Measurements from ENCODE around the gene TBCD. TPM values are rescaled to one million over a fixed set of nuclear protein-coding genes. Genes with fewer than 3 reads are reported as not detected.

Gene TBCD
- total RNA-seq, 2 experiments from 2014 or later: 71.8 to 75.3 TPM

DNA sequence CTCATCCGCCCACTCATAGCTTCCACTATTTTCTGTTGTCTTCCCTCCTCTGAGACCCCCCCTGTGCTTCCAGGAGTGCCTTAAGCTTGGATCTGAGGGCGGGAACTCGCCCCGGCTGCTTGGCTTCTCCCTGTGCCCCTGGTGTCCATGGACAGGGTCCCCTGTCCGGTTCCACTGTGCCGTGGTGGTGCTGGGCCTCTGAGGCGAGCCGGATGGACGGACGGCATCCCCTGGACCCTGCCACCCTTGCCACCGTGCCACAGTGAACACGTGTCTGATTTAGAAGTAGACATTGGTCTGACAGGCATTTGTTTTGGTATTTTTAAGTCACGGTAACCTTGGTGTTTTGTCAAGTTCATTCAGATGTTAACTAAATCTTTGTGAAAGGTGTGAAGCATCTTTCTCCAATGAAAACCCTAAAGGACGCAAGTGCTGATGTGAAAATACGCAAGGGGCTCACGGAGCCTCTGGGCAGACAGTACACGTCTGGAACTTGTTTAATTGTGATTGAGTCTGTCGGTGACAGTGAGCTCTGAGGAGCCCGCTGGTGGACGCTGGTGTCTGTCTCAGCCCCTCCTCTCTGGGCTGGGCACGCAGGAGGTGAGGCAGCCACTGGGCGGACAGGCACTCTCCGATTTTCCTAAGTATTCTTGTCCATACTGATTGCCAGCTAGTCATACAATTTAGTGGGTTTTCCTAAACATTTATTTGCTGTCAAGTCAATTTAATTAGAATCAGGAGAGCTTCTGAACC is 61.6 kb downstream of the TBCD start:
- no peak overlapping the region for H3K4me3 Mint-ChIP-seq
- peaks cover 4% of the 10 kb centered on the region for H3K4me1 Mint-ChIP-seq (ENCODE audit: low read depth)
- H3K36me3 Mint-ChIP-seq (ENCODE audit: low read depth): peaks cover 36% of the 10 kb centered on the region
- H3K9me3 Mint-ChIP-seq: no peaks in the 10 kb centered on the region
- intact Hi-C loops (cut with micrococcal nuclease): no loop called here
- H3K27ac Mint-ChIP-seq: no peak overlapping the region
- CTCF ChIA-PET: no interaction called here
- DNase-seq: no peak
- no peaks in the 10 kb centered on the region for H3K27me3 Mint-ChIP-seq (ENCODE audit: low read depth)

DNA sequence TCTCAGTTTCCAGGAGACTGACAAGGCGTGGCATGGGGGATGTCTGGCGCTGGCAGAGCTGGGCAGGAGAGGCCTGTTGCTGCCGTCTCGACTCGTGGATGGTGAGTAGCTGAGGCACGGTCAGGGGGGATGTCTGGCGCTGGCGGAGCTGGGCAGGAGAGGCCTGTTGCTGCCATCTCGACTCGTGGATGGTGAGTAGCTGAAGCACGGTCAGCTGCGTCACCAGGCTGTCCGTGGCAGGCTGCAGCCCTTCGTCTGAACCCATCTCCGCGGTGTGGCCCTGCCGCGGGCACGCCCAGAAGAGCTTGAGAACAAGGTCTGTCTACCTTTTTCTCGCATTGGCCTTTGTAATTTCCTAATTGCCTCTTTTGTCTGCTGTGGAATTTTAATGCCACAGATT is 63.0 kb downstream of the TBCD start:
- H3K4me1 Mint-ChIP-seq (ENCODE audit: low read depth): peaks cover 4% of the 10 kb centered on the region
- no peaks in the 10 kb centered on the region for H3K27me3 Mint-ChIP-seq (ENCODE audit: low read depth)
- no peak for DNase-seq
- intact Hi-C loops (cut with micrococcal nuclease): no loop called here
- no peak overlapping the region for H3K4me3 Mint-ChIP-seq
- peaks cover 49% of the 10 kb centered on the region for H3K36me3 Mint-ChIP-seq (ENCODE audit: low read depth)
- H3K9me3 Mint-ChIP-seq: peaks cover 3% of the 10 kb centered on the region
- H3K27ac Mint-ChIP-seq: no peak overlapping the region
- CTCF ChIA-PET: no interaction called here

- H3K9me3 Mint-ChIP-seq: peaks cover 6% of the 10 kb centered on the region
- intact Hi-C loops (cut with micrococcal nuclease): no loop called here
- peaks cover 53% of the 10 kb centered on the region for H3K36me3 Mint-ChIP-seq (ENCODE audit: low read depth)
- H3K4me3 Mint-ChIP-seq: no peak overlapping the region
- CTCF ChIA-PET: no interaction called here
- H3K27ac Mint-ChIP-seq: no peak overlapping the region
- DNase-seq: no peak
- peaks cover 4% of the 10 kb centered on the region for H3K4me1 Mint-ChIP-seq (ENCODE audit: low read depth)
- no peaks in the 10 kb centered on the region for H3K27me3 Mint-ChIP-seq (ENCODE audit: low read depth)
Observed at GRCh38 chr17:82815354-82815753, 63.5 kb downstream of the TBCD start.

- peaks cover 54% of the 10 kb centered on the region for H3K36me3 Mint-ChIP-seq (ENCODE audit: low read depth)
- no peak for DNase-seq
- H3K27ac Mint-ChIP-seq: no peak overlapping the region
- CTCF ChIA-PET: no interaction called here
- no peak overlapping the region for H3K4me3 Mint-ChIP-seq
- peaks cover 9% of the 10 kb centered on the region for H3K9me3 Mint-ChIP-seq
- no peaks in the 10 kb centered on the region for H3K27me3 Mint-ChIP-seq (ENCODE audit: low read depth)
- peaks cover 4% of the 10 kb centered on the region for H3K4me1 Mint-ChIP-seq (ENCODE audit: low read depth)
- intact Hi-C loops (cut with micrococcal nuclease): no loop called here
Observed at GRCh38 chr17:82815790-82816305, 64.0 kb downstream of the TBCD start.

- DNase-seq: no peak
- intact Hi-C loops (cut with micrococcal nuclease): no loop called here
- Mint-ChIP-seq H3K27ac (no peak overlapping the region), H3K27me3 (ENCODE audit: low read depth) (no peaks in the 10 kb centered on the region), H3K9me3 (peaks cover 9% of the 10 kb centered on the region), H3K4me3 (no peak overlapping the region), H3K36me3 (ENCODE audit: low read depth) (peaks cover 55% of the 10 kb centered on the region), H3K4me1 (ENCODE audit: low read depth) (peaks cover 4% of the 10 kb centered on the region)
- CTCF ChIA-PET: no interaction called here
Observed at GRCh38 chr17:82816358-82816757, 64.5 kb downstream of the TBCD start.

GRCh38 chr17:82817947-82818346 is 66.1 kb downstream of the TBCD start:
- peaks cover 60% of the 10 kb centered on the region for H3K36me3 Mint-ChIP-seq (ENCODE audit: low read depth)
- H3K4me1 Mint-ChIP-seq (ENCODE audit: low read depth): peaks cover 4% of the 10 kb centered on the region
- H3K4me3 Mint-ChIP-seq: no peak overlapping the region
- CTCF ChIA-PET: interaction anchor here (1.3 kb wide), 1 partner anchor 94 kb away, joined by 4 read pairs; no protein-coding TSS in a partner anchor
- H3K27me3 Mint-ChIP-seq (ENCODE audit: low read depth): no peaks in the 10 kb centered on the region
- intact Hi-C loops (cut with micrococcal nuclease): no loop called here
- DNase-seq: no peak
- no peak overlapping the region for H3K27ac Mint-ChIP-seq
- H3K9me3 Mint-ChIP-seq: peaks cover 9% of the 10 kb centered on the region

GRCh38 chr17:82820278-82821251 is 68.7 kb downstream of the TBCD start:
- intact Hi-C loops (cut with micrococcal nuclease): no loop called here
- peaks cover 9% of the 10 kb centered on the region for H3K9me3 Mint-ChIP-seq
- H3K4me3 Mint-ChIP-seq: no peak overlapping the region
- CTCF ChIA-PET: no interaction called here
- H3K27me3 Mint-ChIP-seq (ENCODE audit: low read depth): no peaks in the 10 kb centered on the region
- peaks cover 53% of the 10 kb centered on the region for H3K36me3 Mint-ChIP-seq (ENCODE audit: low read depth)
- no peak for DNase-seq
- no peaks in the 10 kb centered on the region for H3K4me1 Mint-ChIP-seq (ENCODE audit: low read depth)
- no peak overlapping the region for H3K27ac Mint-ChIP-seq

GRCh38 chr17:82821554-82821953 is 69.7 kb downstream of the TBCD start:
- CTCF ChIA-PET: no interaction called here
- intact Hi-C loops (cut with micrococcal nuclease): no loop called here
- Mint-ChIP-seq H3K27ac (no peak overlapping the region), H3K36me3 (ENCODE audit: low read depth) (peaks cover 44% of the 10 kb centered on the region), H3K9me3 (peaks cover 9% of the 10 kb centered on the region), H3K4me3 (no peak overlapping the region), H3K4me1 (ENCODE audit: low read depth) (no peaks in the 10 kb centered on the region), H3K27me3 (ENCODE audit: low read depth) (no peaks in the 10 kb centered on the region)
- no peak for DNase-seq

GRCh38 chr17:82822281-82822680 is 70.4 kb downstream of the TBCD start:
- no peaks in the 10 kb centered on the region for H3K27me3 Mint-ChIP-seq (ENCODE audit: low read depth)
- no peak overlapping the region for H3K4me3 Mint-ChIP-seq
- CTCF ChIA-PET: no interaction called here
- H3K4me1 Mint-ChIP-seq (ENCODE audit: low read depth): no peaks in the 10 kb centered on the region
- DNase-seq: no peak
- H3K36me3 Mint-ChIP-seq (ENCODE audit: low read depth): peaks cover 45% of the 10 kb centered on the region
- no peak overlapping the region for H3K27ac Mint-ChIP-seq
- H3K9me3 Mint-ChIP-seq: peaks cover 9% of the 10 kb centered on the region
- intact Hi-C loops (cut with micrococcal nuclease): no loop called here

DNA sequence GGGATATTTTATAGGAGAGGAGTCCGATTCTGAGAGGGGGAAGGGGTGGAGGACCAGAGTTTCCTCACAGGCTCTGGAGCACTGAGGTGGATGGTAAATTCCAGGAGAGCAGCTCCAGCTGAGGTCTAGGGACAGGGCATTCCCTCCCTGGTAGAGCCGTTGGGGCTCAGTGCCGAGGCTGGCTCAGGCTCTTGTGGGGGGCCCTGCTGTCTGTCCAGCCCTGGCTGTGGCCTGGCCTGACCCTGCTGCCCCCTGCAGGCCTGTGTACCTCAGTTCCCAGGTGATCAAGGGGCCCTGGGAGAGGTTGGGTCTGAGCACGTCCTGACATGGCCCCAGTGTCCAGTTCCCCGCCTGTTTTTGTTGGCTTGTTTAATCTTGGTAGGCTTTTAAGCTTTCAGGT is 71.1 kb downstream of the TBCD start:
- no peak overlapping the region for H3K27ac Mint-ChIP-seq
- H3K4me3 Mint-ChIP-seq: no peak overlapping the region
- intact Hi-C loops (cut with micrococcal nuclease): no loop called here

DNA sequence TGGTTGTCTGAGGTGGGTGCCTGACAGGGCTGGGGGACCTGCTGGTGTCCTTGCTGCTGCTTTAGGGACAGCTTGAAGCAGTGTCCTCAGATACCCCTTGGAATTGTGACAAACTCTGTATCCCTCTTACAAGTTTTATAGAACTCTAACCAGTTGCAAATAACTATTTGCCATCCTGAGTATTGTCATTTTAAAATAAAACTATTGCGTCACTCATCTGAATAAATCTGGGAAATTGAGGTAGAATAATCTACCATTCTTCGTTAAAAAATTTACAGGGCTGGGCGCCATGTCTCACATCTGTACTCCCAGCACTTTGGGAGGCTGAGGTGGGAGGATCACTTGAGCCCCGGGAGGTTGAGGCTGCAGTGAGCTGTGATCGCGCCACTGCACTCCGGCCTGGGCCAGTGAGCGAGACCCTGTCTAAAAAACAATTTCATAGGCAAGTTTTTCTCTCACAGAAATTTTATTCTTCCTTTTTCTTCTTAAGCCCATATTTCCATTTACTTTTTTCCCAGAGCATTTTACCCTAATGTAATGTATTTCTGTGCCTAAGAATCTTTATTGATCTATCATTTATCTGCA is 73.8 kb downstream of the TBCD start:
- Mint-ChIP-seq H3K27me3 (ENCODE audit: low read depth) (no peaks in the 10 kb centered on the region), H3K9me3 (peaks cover under 1% of the 10 kb centered on the region), H3K4me3 (no peak overlapping the region), H3K27ac (no peak overlapping the region), H3K36me3 (ENCODE audit: low read depth) (peaks cover 26% of the 10 kb centered on the region), H3K4me1 (ENCODE audit: low read depth) (no peaks in the 10 kb centered on the region)
- CTCF ChIA-PET: interaction anchor here (0.7 kb wide), 1 partner anchor 245 kb away, joined by 4 read pairs; no protein-coding TSS in a partner anchor
- DNase-seq: no peak
- intact Hi-C loops (cut with micrococcal nuclease): no loop called here

More for the DNA sequence above, 71.1 kb downstream of the TBCD start:
- no peaks in the 10 kb centered on the region for H3K27me3 Mint-ChIP-seq (ENCODE audit: low read depth)
- CTCF ChIA-PET: interaction anchor here (0.6 kb wide), 1 partner anchor 63 kb away, joined by 3 read pairs; no protein-coding TSS in a partner anchor
- no peaks in the 10 kb centered on the region for H3K4me1 Mint-ChIP-seq (ENCODE audit: low read depth)
- peak; percentile 15 for DNase-seq
- peaks cover 44% of the 10 kb centered on the region for H3K36me3 Mint-ChIP-seq (ENCODE audit: low read depth)
- peaks cover 9% of the 10 kb centered on the region for H3K9me3 Mint-ChIP-seq

GRCh38 chr17:82826211-82826610 is 74.3 kb downstream of the TBCD start:
- H3K36me3 Mint-ChIP-seq (ENCODE audit: low read depth): peaks cover 21% of the 10 kb centered on the region
- no peaks in the 10 kb centered on the region for H3K27me3 Mint-ChIP-seq (ENCODE audit: low read depth)
- no peak for DNase-seq
- H3K9me3 Mint-ChIP-seq: no peaks in the 10 kb centered on the region
- no peak overlapping the region for H3K27ac Mint-ChIP-seq
- CTCF ChIA-PET: interaction anchor here (0.7 kb wide), 1 partner anchor 246 kb away, joined by 4 read pairs; no protein-coding TSS in a partner anchor
- intact Hi-C loops (cut with micrococcal nuclease): no loop called here
- H3K4me1 Mint-ChIP-seq (ENCODE audit: low read depth): no peaks in the 10 kb centered on the region
- H3K4me3 Mint-ChIP-seq: no peak overlapping the region
